Trophoblast cell (in vitro differentiated cells and primary cell): ENCODE data around the gene ITGA6.
A peak's percentile ranks its signal among the peaks of the same experiment; 100 is the strongest.

Experiments
- DNase-seq, 2 donors: peaks; one replicate each; pipeline ENCODE4 v3.0.0-alpha.2; 2016
- H2AFZ ChIP-seq: 2 replicates; pipeline ENCODE4 v1.6.1; 2013; ENCODE audit warnings: low read length, moderate library complexity, mild to moderate bottlenecking; ENCODE audit not compliant: insufficient read depth, poor library complexity
- H2AK5ac ChIP-seq: 2 replicates; pipeline ENCODE4 v1.6.1; 2013; ENCODE audit warnings: mild to moderate bottlenecking, low read length
- H2BK120ac ChIP-seq: 2 replicates; pipeline ENCODE4 v1.6.1; 2013; ENCODE audit warnings: low read length, mild to moderate bottlenecking, moderate library complexity; ENCODE audit not compliant: insufficient read depth, poor library complexity
- H2BK12ac ChIP-seq: 2 replicates; pipeline ENCODE4 v1.6.1; 2013; ENCODE audit warnings: mild to moderate bottlenecking, low read length, moderate library complexity
- H2BK5ac ChIP-seq: 2 replicates; pipeline ENCODE4 v1.6.1; 2013; ENCODE audit warnings: low read length, low read depth, moderate library complexity, mild to moderate bottlenecking; ENCODE audit not compliant: poor library complexity
- H3K14ac ChIP-seq: 2 replicates; pipeline ENCODE4 v1.6.1; 2013; ENCODE audit warnings: mild to moderate bottlenecking, low read length
- H3K18ac ChIP-seq: 2 replicates; pipeline ENCODE4 v1.6.1; 2013; ENCODE audit warnings: mild to moderate bottlenecking, low read length
- H3K23ac ChIP-seq: 2 replicates; pipeline ENCODE4 v1.6.1; 2013; ENCODE audit warnings: low read length
- H3K27ac ChIP-seq: 2 replicates; pipeline ENCODE4 v1.5.1; 2013; ENCODE audit warnings: low read depth, mild to moderate bottlenecking, inconsistent platforms, low read length, moderate library complexity
- H3K27me3 ChIP-seq: 2 replicates; pipeline ENCODE4 v1.6.1; 2013; ENCODE audit warnings: inconsistent platforms, mild to moderate bottlenecking, low read length, moderate library complexity; ENCODE audit not compliant: insufficient read depth
- H3K36me3 ChIP-seq, 2 experiments: 1 replicate in 1 of 2; 2 replicates in 1 of 2; pipeline ENCODE4 v1.6.1; 2013; ENCODE audit warnings: low read length in 2 of 2, mild to moderate bottlenecking in 2 of 2, moderate library complexity in 1 of 2; ENCODE audit not compliant: insufficient read depth in 2 of 2, control insufficient read depth in 1 of 2
- H3K4ac ChIP-seq: 2 replicates; pipeline ENCODE4 v1.6.1; 2013; ENCODE audit warnings: low read depth, mild to moderate bottlenecking, low read length, moderate library complexity
- H3K4me1 ChIP-seq, 2 experiments: 1 replicate in 1 of 2; 2 replicates in 1 of 2; pipeline ENCODE4 v1.6.1; 2013; ENCODE audit warnings: low read length in 2 of 2, mild to moderate bottlenecking in 2 of 2, moderate library complexity in 1 of 2; ENCODE audit not compliant: insufficient read depth in 2 of 2, control insufficient read depth in 1 of 2
- H3K4me2 ChIP-seq: 2 replicates; pipeline ENCODE4 v1.6.1; 2013; ENCODE audit warnings: inconsistent platforms, mild to moderate bottlenecking, low read length, moderate library complexity
- H3K4me3 ChIP-seq: 2 replicates; pipeline ENCODE4 v1.5.1; 2013; ENCODE audit warnings: mild to moderate bottlenecking, low read depth, low read length, inconsistent platforms
- H3K79me1 ChIP-seq: one replicate; pipeline ENCODE4 v1.6.1; 2013; ENCODE audit warnings: low read length
- H3K79me2 ChIP-seq: 2 replicates; pipeline ENCODE4 v1.6.1; 2013; ENCODE audit warnings: low read length, mild to moderate bottlenecking; ENCODE audit not compliant: control insufficient read depth, insufficient read depth, poor library complexity
- H3K9ac ChIP-seq: 2 replicates; pipeline ENCODE4 v1.6.1; 2013; ENCODE audit warnings: mild to moderate bottlenecking, low read length
- H3K9me3 ChIP-seq: 2 replicates; pipeline ENCODE4 v1.6.1; 2013; ENCODE audit warnings: low read depth, mild to moderate bottlenecking, control low read depth, inconsistent platforms, low read length; ENCODE audit not compliant: insufficient read depth
- H4K12ac ChIP-seq: 2 replicates; pipeline ENCODE4 v1.6.1; 2013; ENCODE audit warnings: low read depth, mild to moderate bottlenecking, low read length, moderate library complexity
- H4K8ac ChIP-seq: 2 replicates; pipeline ENCODE4 v1.6.1; 2013; ENCODE audit warnings: low read depth, mild to moderate bottlenecking, low read length, moderate library complexity
- H4K91ac ChIP-seq: one replicate; pipeline ENCODE4 v1.6.1; 2013; ENCODE audit warnings: low read depth, mild to moderate bottlenecking, low read length, moderate library complexity
- WGBS: extraction: QIAGEN DNeasy Blood & Tissue Kit; methylation state at CpG from one replicate; pipeline ENCODE4 v1.1.7; 2013; ENCODE audit warnings: missing lambda C conversion rate; ENCODE audit not compliant: insufficient read length, insufficient coverage; ENCODE audit errors: extremely low coverage; 5-methylcytosine and 5-hydroxymethylcytosine counted together

ITGA6 gene

DNA sequence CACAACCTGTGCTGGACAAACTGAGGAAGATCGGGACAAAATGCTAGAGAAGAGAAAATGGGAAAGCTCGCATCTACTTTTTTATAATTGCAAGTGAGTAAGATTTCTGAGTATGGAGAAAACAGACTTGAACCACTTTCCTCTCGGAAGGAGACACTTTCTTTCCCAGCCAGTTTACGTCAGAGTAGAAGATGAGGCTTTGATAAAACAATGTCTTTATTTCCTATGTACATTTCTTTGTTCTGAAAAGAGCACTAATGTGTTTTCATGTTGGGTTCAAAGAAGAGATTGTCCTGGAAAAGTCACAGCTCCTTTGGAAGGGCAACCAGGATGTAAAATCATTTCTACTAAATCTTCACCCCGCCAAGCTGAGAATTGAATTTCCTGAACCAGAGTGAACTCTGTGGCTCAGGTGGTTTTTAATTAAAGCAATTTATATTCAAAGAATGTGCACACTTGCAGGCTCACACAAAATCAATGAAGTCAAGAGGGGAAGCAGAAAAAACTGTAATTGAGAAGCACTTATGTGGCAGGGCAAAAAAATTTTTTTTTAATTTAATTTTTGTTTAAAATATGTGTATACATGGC, 23.4 kb upstream of the ITGA6 start:
- H3K4me1 ChIP-seq = peaks cover 0 to 4% of the 10 kb centered on the region in 2 experiments
- no peak overlapping the region for H3K9ac ChIP-seq
- H3K27me3 ChIP-seq = no peaks in the 10 kb centered on the region
- no peak overlapping the region for H3K27ac ChIP-seq
- DNase-seq = no peak
- no peak overlapping the region for H3K4me3 ChIP-seq
- no peak overlapping the region for H2BK120ac ChIP-seq
- no peak overlapping the region for H2BK12ac ChIP-seq
- no peak overlapping the region for H2AFZ ChIP-seq
- H3K14ac ChIP-seq = no peak overlapping the region
- no peak overlapping the region for H3K23ac ChIP-seq
- H4K12ac ChIP-seq = no peak overlapping the region
- H3K79me1 ChIP-seq = no peaks in the 10 kb centered on the region
- H3K18ac ChIP-seq = no peak overlapping the region
- H3K4ac ChIP-seq = no peak overlapping the region
- H3K36me3 ChIP-seq = no peaks in the 10 kb centered on the region
- H4K8ac ChIP-seq = no peak overlapping the region
- no CpG with 5 or more reads among the region's 5 CpGs for WGBS
- no peaks in the 10 kb centered on the region for H3K79me2 ChIP-seq
- no peak overlapping the region for H3K4me2 ChIP-seq
- no peaks in the 10 kb centered on the region for H3K9me3 ChIP-seq
- H4K91ac ChIP-seq = no peak overlapping the region
- no peak overlapping the region for H2BK5ac ChIP-seq
- no peak overlapping the region for H2AK5ac ChIP-seq

GRCh38 chr2:172404824-172405223, 22.6 kb upstream of the ITGA6 start:
- H3K9me3 ChIP-seq = no peaks in the 10 kb centered on the region
- no peak overlapping the region for H3K18ac ChIP-seq
- peaks cover 0 to 4% of the 10 kb centered on the region in 2 experiments for H3K4me1 ChIP-seq
- H3K9ac ChIP-seq = no peak overlapping the region
- no peak overlapping the region for H3K4me3 ChIP-seq
- H2AK5ac ChIP-seq = no peak overlapping the region
- H3K79me1 ChIP-seq = no peaks in the 10 kb centered on the region
- no peak overlapping the region for H2BK5ac ChIP-seq
- no peak overlapping the region for H3K14ac ChIP-seq
- no peak overlapping the region for H2AFZ ChIP-seq
- H2BK12ac ChIP-seq = no peak overlapping the region
- H4K12ac ChIP-seq = no peak overlapping the region
- no peak overlapping the region for H3K27ac ChIP-seq
- no peak overlapping the region for H2BK120ac ChIP-seq
- H3K79me2 ChIP-seq = no peaks in the 10 kb centered on the region
- no peak overlapping the region for H4K8ac ChIP-seq
- H3K36me3 ChIP-seq = no peaks in the 10 kb centered on the region
- H3K4me2 ChIP-seq = no peak overlapping the region
- no peaks in the 10 kb centered on the region for H3K27me3 ChIP-seq
- no peak overlapping the region for H3K4ac ChIP-seq
- WGBS = no CpG with 5 or more reads among the region's 1 CpG
- peak; percentile 42 to 64 for DNase-seq
- no peak overlapping the region for H3K23ac ChIP-seq
- no peak overlapping the region for H4K91ac ChIP-seq

DNA sequence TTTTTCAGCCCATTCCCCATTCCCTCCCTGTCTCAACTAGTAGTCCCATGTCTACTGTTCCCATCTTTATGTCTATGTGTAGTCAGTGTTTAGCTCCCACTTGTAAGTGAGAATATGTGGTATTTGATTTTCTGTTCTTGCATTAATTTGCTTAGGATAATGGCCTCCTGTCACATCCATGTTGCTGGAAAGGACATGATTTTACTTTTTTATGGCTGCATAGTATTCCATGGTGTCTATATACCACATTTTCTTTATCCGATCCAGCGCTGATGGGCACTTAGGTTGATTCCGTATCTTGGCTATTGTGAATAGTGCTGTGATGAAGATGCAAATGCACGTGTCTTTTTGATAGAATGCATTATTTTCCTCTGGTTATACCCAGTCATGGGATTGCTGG, 21.7 kb upstream of the ITGA6 start:
- Histone ChIP-seq H3K4ac (no peak overlapping the region), H3K27me3 (no peaks in the 10 kb centered on the region), H3K27ac (no peak overlapping the region), H3K23ac (no peak overlapping the region), H2BK120ac (no peak overlapping the region), H4K12ac (no peak overlapping the region), H3K4me1 (peaks cover 0 to 4% of the 10 kb centered on the region in 2 experiments), H3K14ac (no peak overlapping the region), H3K9me3 (no peaks in the 10 kb centered on the region), H3K36me3 (no peaks in the 10 kb centered on the region), H3K79me1 (no peaks in the 10 kb centered on the region), H3K79me2 (no peaks in the 10 kb centered on the region), H3K18ac (no peak overlapping the region), H3K4me2 (no peak overlapping the region), H2AK5ac (no peak overlapping the region), H2BK5ac (no peak overlapping the region), H4K8ac (no peak overlapping the region), H4K91ac (no peak overlapping the region), H2BK12ac (no peak overlapping the region), H3K4me3 (no peak overlapping the region), H3K9ac (no peak overlapping the region), H2AFZ (no peak overlapping the region)
- WGBS = no CpG with 5 or more reads among the region's 4 CpGs
- DNase-seq = no peak

DNA sequence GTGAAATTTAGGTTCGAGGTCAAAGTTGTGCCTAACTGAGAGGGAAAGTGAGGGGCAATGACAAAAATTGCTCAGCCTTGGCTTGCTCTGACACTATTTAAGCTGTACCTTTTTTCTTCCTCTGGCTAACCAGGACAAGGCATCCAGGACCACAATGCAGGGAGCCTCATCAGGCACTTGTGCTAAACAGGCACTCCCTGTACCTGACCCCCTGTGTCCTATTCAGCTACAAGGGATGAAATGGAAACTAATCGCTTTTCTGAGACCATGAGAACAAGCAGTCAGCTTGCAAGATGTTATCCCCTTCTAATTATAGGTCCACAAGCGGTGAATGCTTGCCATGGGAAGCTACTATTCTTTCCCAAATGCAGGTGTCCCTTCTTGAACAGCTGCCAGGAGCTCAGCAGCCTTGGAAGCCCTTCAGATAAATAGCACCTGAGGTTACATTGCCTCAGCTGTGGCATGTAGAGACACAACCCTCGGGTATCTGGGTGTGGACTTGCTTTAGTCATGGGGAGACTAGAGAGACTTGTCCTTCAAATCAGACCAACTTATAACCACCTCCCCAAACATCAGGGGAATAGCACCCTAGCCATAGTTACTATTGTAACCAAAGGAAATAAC, 19.1 kb upstream of the ITGA6 start:
- WGBS = no CpG with 5 or more reads among the region's 4 CpGs
- H3K4me3 ChIP-seq = no peak overlapping the region
- H4K12ac ChIP-seq = no peak overlapping the region
- no peaks in the 10 kb centered on the region for H3K79me2 ChIP-seq
- no peak overlapping the region for H3K4ac ChIP-seq
- no peak overlapping the region for H2BK12ac ChIP-seq
- DNase-seq = no peak
- H2BK5ac ChIP-seq = no peak overlapping the region
- no peaks in the 10 kb centered on the region for H3K27me3 ChIP-seq
- no peak overlapping the region for H4K8ac ChIP-seq
- no peaks in the 10 kb centered on the region for H3K79me1 ChIP-seq
- no peak overlapping the region for H2BK120ac ChIP-seq
- H3K14ac ChIP-seq = no peak overlapping the region
- no peak overlapping the region for H2AK5ac ChIP-seq
- no peak overlapping the region for H3K9ac ChIP-seq
- no peak overlapping the region for H4K91ac ChIP-seq
- no peaks in the 10 kb centered on the region for H3K4me1 ChIP-seq
- H3K23ac ChIP-seq = no peak overlapping the region
- H3K9me3 ChIP-seq = no peaks in the 10 kb centered on the region
- H3K4me2 ChIP-seq = no peak overlapping the region
- H3K18ac ChIP-seq = no peak overlapping the region
- H2AFZ ChIP-seq = no peak overlapping the region
- no peak overlapping the region for H3K27ac ChIP-seq
- no peaks in the 10 kb centered on the region for H3K36me3 ChIP-seq
